ENCODE measurements around the gene CER1.

The CER1 gene

DNA sequence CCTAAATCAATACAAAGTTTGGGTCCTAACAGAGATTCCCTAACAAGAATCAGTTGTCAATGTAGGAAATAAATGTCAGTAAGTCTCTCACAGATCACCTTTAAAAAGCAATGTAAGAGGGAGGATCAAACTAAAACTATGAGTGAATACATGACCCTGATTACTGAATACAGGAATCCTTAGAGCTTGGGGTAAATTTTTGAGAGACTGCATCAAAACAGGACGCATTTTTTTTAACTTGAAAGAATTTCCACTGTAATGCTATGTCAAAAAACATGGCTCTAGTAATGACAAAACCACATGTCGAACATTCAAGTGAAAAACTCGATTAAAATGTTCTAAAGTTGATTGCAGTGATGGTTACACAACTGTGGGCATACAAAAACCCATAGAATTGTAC, 51.2 kb downstream of the CER1 start:
- TF ChIP-seq, protein P1, sequence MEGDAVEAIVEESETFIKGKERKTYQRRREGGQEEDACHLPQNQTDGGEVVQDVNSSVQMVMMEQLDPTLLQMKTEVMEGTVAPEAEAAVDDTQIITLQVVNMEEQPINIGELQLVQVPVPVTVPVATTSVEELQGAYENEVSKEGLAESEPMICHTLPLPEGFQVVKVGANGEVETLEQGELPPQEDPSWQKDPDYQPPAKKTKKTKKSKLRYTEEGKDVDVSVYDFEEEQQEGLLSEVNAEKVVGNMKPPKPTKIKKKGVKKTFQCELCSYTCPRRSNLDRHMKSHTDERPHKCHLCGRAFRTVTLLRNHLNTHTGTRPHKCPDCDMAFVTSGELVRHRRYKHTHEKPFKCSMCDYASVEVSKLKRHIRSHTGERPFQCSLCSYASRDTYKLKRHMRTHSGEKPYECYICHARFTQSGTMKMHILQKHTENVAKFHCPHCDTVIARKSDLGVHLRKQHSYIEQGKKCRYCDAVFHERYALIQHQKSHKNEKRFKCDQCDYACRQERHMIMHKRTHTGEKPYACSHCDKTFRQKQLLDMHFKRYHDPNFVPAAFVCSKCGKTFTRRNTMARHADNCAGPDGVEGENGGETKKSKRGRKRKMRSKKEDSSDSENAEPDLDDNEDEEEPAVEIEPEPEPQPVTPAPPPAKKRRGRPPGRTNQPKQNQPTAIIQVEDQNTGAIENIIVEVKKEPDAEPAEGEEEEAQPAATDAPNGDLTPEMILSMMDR (IDR thresholded peaks at IDR 0.05; ENCODE audit: insufficient read depth, low read depth, low read length, missing control alignments) = no peak
- no peak for DNase-seq (ENCODE audit: low read depth)
- no peak overlapping the region for H3K4me3 ChIP-seq (ENCODE audit: low read length)

DNA sequence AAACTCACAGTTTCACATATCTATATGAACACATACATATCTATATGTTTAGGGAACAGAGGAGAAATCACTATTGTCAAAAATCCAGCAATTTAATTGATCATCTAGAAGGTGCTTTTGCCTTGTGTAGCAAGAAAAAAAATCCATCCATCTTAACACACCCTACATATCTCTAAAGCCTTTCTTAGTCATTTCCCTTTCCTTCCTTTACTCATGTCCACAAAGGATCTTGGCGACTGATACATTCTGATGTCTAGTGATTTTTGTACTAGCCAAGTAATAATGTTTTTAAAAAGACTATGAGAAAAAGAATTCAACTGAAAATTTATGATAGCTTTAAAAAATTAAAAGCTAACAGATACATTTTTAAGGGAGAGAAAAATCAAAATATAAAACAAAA, 51.8 kb downstream of the CER1 start:
- DNase-seq (ENCODE audit: low read depth) = peak; percentile 36
- H3K4me3 ChIP-seq (ENCODE audit: low read length) = no peak overlapping the region
- TF ChIP-seq, protein P1 (IDR thresholded peaks at IDR 0.05; ENCODE audit: insufficient read depth, low read depth, low read length, missing control alignments) = no peak
